DND-41 (cell line): ENCODE data around the gene FSIP1.

Experiments used
- EZH2 ChIP-seq: IDR thresholded peaks from 3 replicates; pipeline ENCODE4 v1.6.1; 2012; ENCODE audit warnings: borderline replicate concordance, low read depth, mild to moderate bottlenecking, moderate library complexity, low read length, inconsistent platforms; ENCODE audit not compliant: severe bottlenecking
- TF ChIP-seq, protein P1 (sequence below): IDR thresholded peaks from 2 replicates; pipeline ENCODE4 v1.5.1; 2012; ENCODE audit warnings: borderline replicate concordance, low read length, moderate library complexity, mild to moderate bottlenecking; ENCODE audit not compliant: poor library complexity, severe bottlenecking; ENCODE audit errors: extremely low read depth

- TF ChIP-seq, protein P1, sequence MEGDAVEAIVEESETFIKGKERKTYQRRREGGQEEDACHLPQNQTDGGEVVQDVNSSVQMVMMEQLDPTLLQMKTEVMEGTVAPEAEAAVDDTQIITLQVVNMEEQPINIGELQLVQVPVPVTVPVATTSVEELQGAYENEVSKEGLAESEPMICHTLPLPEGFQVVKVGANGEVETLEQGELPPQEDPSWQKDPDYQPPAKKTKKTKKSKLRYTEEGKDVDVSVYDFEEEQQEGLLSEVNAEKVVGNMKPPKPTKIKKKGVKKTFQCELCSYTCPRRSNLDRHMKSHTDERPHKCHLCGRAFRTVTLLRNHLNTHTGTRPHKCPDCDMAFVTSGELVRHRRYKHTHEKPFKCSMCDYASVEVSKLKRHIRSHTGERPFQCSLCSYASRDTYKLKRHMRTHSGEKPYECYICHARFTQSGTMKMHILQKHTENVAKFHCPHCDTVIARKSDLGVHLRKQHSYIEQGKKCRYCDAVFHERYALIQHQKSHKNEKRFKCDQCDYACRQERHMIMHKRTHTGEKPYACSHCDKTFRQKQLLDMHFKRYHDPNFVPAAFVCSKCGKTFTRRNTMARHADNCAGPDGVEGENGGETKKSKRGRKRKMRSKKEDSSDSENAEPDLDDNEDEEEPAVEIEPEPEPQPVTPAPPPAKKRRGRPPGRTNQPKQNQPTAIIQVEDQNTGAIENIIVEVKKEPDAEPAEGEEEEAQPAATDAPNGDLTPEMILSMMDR: no peak
- TF ChIP-seq EZH2: no peak
Measured at GRCh38 chr15:39582286-39582976, 200.2 kb downstream of the FSIP1 start.
